Uterus (tissue), 2 donors: ENCODE measurements around the gene MAD1L1.

Experiments used
- CTCF ChIP-seq, 4 experiments: fragments of 200-600 bp in 2 of 4; fragments of 450-650 bp in 2 of 4; sonication (generic) in 2 of 4; IDR thresholded peaks; one replicate each; pipeline ENCODE4 v1.5.1; 2016 to 2019; ENCODE audit warnings: antibody characterized with exemption in 4 of 4, mild to moderate bottlenecking in 2 of 4, moderate library complexity in 1 of 4
- POLR2A ChIP-seq, 2 donors: fragments of 450-650 bp; IDR thresholded peaks; one replicate each; pipeline ENCODE4 v1.6.1; 2016; ENCODE audit warnings: antibody characterized with exemption in 2 of 2, mild to moderate bottlenecking in 1 of 2, moderate library complexity in 1 of 2

DNA sequence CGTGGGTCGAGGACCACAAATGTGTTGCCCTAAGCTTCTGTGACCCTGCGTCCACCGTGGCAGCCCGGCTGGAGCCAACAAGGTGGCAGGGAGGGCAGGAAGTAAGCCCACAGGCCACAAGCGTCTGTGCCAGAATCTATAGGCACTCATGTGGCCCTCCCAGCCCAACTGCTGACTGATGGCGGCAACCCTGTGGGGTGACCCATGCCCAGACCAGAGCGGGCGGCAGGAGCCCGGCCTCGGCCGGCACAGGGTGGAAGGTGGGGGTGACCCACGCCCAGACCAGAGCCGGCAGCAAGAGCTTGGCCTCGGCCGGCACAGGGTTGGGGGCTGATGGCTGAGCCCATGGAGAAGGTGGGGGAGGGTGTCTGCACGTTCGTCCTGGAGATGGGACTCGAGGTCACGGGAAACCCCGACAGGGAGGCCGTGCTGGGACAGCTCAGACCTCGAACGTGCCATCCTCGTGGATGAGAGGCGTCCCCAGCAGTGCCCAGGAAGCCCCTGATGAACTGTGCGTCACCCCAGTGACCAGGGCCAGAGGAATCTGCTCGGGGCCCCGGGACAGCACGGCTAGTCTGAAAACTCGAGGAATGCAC lies 381.7 kb downstream of the MAD1L1 start:
- TF ChIP-seq POLR2A (IDR thresholded peaks at IDR 0.05), result no peak
- no peak for TF ChIP-seq CTCF (IDR thresholded peaks at IDR 0.05)
